ENCODE measurements around the gene TMEM198. TPM values are rescaled to one million over a fixed set of nuclear protein-coding genes. Genes with fewer than 3 reads are reported as not detected.

TMEM198 gene
- total and polyA plus RNA-seq, 12 donors = 3.3 to 16.2 (median 10.2) TPM

GRCh38 chr2:219512524-219513216, 31.2 kb upstream of the TMEM198 start:
- intact Hi-C loops (cut with DNase I) = no loop called here
- Histone ChIP-seq H3K4me1 (replicated peaks in 1 of 2) (peaks cover 0 to 6% of the 10 kb centered on the region in 2 donors), H3K9me3 (replicated peaks in 1 of 3) (no peaks in the 10 kb centered on the region), H3K4me3 (no peak overlapping the region), H3K27me3 (peaks cover 31% of the 10 kb centered on the region), H3K27ac (no peak overlapping the region), H3K36me3 (replicated peaks in 1 of 2) (no peaks in the 10 kb centered on the region)
- WGBS, 4 donors = 15 to 33% (median 21%) methylated on average over 14 to 16 of the region's 16 CpGs
- DNase-seq = no peak
- TF ChIP-seq POLR2A (IDR thresholded peaks at IDR 0.05) = no peak
- TF ChIP-seq, protein P1, sequence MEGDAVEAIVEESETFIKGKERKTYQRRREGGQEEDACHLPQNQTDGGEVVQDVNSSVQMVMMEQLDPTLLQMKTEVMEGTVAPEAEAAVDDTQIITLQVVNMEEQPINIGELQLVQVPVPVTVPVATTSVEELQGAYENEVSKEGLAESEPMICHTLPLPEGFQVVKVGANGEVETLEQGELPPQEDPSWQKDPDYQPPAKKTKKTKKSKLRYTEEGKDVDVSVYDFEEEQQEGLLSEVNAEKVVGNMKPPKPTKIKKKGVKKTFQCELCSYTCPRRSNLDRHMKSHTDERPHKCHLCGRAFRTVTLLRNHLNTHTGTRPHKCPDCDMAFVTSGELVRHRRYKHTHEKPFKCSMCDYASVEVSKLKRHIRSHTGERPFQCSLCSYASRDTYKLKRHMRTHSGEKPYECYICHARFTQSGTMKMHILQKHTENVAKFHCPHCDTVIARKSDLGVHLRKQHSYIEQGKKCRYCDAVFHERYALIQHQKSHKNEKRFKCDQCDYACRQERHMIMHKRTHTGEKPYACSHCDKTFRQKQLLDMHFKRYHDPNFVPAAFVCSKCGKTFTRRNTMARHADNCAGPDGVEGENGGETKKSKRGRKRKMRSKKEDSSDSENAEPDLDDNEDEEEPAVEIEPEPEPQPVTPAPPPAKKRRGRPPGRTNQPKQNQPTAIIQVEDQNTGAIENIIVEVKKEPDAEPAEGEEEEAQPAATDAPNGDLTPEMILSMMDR (IDR thresholded peaks at IDR 0.05) = no peak

DNA sequence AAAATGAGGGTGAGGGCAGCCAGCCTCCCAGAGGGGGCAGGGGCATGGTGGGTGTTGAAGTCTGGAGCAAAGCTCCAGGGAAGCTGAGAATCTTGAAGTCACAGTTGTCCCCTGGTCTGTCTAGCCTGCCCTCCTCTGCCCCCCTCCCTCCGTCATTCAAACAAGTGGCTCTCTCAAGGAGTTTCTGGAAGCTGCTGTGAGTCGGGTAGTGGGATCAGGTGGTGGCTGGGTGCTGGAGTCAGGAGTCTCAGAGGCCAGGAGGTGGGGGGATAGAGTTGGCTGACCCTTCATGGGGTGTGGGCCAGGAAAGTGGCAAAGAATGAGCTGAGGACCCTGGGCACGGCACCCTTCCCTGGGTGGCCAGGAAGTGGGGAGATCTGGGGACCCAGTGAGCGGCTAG, 30.0 kb upstream of the TMEM198 start:
- DNase-seq = no peak
- H3K9me3 ChIP-seq (replicated peaks in 1 of 3) = no peaks in the 10 kb centered on the region
- H3K27ac ChIP-seq = peak overlapping the region in 1 of 5 donors; percentile 52
- 7 to 25% (median 13%) methylated on average over 3 to 4 of the region's 4 CpGs for WGBS, 4 donors
- no peak for TF ChIP-seq POLR2A (IDR thresholded peaks at IDR 0.05)
- TF ChIP-seq, protein P1 (IDR thresholded peaks at IDR 0.05) = no peak
- intact Hi-C loops (cut with DNase I) = no loop called here
- H3K4me1 ChIP-seq (replicated peaks in 1 of 2) = peaks cover 0 to 6% of the 10 kb centered on the region in 2 donors
- H3K27me3 ChIP-seq = peaks cover 31% of the 10 kb centered on the region
- H3K4me3 ChIP-seq = no peak overlapping the region
- no peaks in the 10 kb centered on the region for H3K36me3 ChIP-seq (replicated peaks in 1 of 2)

DNA sequence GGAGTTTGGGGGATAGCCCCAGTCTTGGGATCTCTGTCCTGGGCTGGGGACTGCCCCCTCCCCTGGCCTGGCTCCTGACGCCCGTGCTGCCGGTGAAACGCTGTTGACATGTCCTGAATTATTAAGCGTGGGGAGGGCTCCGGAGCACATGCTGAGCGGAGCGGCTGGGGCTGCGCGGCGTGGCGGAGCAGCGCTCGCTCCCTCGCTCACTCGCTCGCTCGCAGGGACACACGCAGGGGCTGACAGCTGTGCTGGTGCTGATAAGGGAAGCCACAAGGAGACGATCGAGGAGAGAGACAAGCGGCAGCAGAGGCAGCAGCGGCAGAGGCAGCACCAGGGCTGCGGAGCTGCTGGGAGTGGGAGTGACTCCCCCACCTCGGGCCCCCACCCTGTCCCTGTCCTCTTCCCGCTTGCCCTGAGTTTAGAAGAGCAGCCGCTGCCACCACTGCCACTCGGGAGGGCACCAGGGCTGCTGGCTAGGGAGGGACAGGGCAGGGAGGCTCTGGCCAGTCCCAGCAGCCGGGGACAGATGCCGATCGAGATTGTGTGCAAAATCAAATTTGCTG, 29.5 kb upstream of the TMEM198 start, which contains the start of gene ASIC4:
TSS of gene ASIC4 (plus strand) at position 287 of the 566 bp plus-strand sequence. CDS start at position 530, 243 bp downstream.
- H3K36me3 ChIP-seq (replicated peaks in 1 of 2) = no peaks in the 10 kb centered on the region
- peak within 1 kb of the TSS in 1 of 5 donors; percentile 52 for H3K27ac ChIP-seq
- no peak within 1 kb of the TSS for H3K4me3 ChIP-seq
- intact Hi-C loops (cut with DNase I) = no loop called here
- WGBS, 4 donors = 1 to 14% (median 7%) methylated on average over 7 to 31 of the region's 31 CpGs
- H3K27me3 ChIP-seq = peaks cover 31% of the 10 kb centered on the region
- peaks cover 0 to 6% of the 10 kb centered on the region in 2 donors for H3K4me1 ChIP-seq (replicated peaks in 1 of 2)
- H3K9me3 ChIP-seq (replicated peaks in 1 of 3) = no peaks in the 10 kb centered on the region
- TF ChIP-seq POLR2A (IDR thresholded peaks at IDR 0.05) = no peak
- TF ChIP-seq, protein P1 (IDR thresholded peaks at IDR 0.05) = no peak
- DNase-seq = peak in 2 of 7 donors; percentile 18 to 76

DNA sequence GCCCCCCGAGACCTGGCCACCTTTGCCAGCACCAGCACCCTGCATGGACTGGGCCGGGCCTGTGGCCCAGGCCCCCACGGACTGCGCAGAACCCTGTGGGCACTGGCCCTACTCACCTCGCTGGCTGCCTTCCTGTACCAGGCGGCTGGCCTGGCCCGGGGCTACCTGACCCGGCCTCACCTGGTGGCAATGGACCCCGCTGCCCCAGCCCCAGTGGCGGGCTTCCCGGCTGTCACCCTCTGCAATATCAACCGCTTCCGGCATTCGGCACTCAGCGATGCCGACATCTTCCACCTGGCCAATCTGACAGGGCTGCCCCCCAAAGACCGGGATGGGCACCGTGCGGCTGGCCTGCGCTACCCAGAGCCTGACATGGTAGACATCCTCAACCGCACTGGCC, 29.0 kb upstream of the TMEM198 start:
- Histone ChIP-seq H3K4me3 (no peak overlapping the region), H3K27me3 (peaks cover 37% of the 10 kb centered on the region), H3K9me3 (replicated peaks in 1 of 3) (no peaks in the 10 kb centered on the region), H3K27ac (peak overlapping the region in 1 of 5 donors; percentile 52), H3K4me1 (replicated peaks in 1 of 2) (peaks cover 0 to 1% of the 10 kb centered on the region in 2 donors), H3K36me3 (replicated peaks in 1 of 2) (no peaks in the 10 kb centered on the region)
- intact Hi-C loops (cut with DNase I) = no loop called here
- TF ChIP-seq, protein P1 (IDR thresholded peaks at IDR 0.05) = no peak
- no peak for TF ChIP-seq POLR2A (IDR thresholded peaks at IDR 0.05)
- 73 to 93% (median 87%) methylated on average over 5 to 21 of the region's 21 CpGs for WGBS, 4 donors
- DNase-seq = no peak
